Keratinocyte (primary cell): Measurements from ENCODE around the gene SLC1A3. TPM values are rescaled to one million over a fixed set of nuclear protein-coding genes. Genes with fewer than 3 reads are reported as not detected.

Experiments
- DNase-seq: peaks from one replicate; pipeline ENCODE4 v3.0.0-alpha.2; 2011; ENCODE audit warnings: low read depth, missing footprints, low spot score
- FAIRE-seq: peaks from 2 replicates; lab custom pipeline; 2011; peaks lifted over from hg19 to GRCh38; lab: Jason Lieb, UNC
- H2AFZ ChIP-seq: 2 replicates; pipeline ENCODE4 v1.6.0; 2012; ENCODE audit warnings: low read length, control low read depth, inconsistent platforms; ENCODE audit not compliant: control insufficient read depth
- H3K27ac ChIP-seq: 2 replicates; pipeline ENCODE4 v1.5.1; 2011; ENCODE audit warnings: low read length; ENCODE audit not compliant: control insufficient read depth, insufficient read depth
- H3K27me3 ChIP-seq: 3 replicates; pipeline ENCODE4 v1.6.0; 2011; ENCODE audit warnings: low read length; ENCODE audit not compliant: control insufficient read depth, insufficient read depth; ENCODE audit errors: extremely low read depth
- H3K36me3 ChIP-seq, 2 experiments: 2 replicates in 1 of 2; 3 replicates in 1 of 2; pipeline ENCODE4 v1.5.1; 2011; ENCODE audit warnings: low read length in 2 of 2, mild to moderate bottlenecking in 1 of 2; ENCODE audit not compliant: control insufficient read depth in 2 of 2, insufficient read depth in 2 of 2; ENCODE audit errors: extremely low read depth in 1 of 2
- H3K4me1 ChIP-seq: 3 replicates; pipeline ENCODE4 v1.5.1; 2011; ENCODE audit warnings: low read length; ENCODE audit not compliant: control insufficient read depth, insufficient read depth; ENCODE audit errors: extremely low read depth
- H3K4me2 ChIP-seq: 3 replicates; pipeline ENCODE4 v1.6.0; 2011; ENCODE audit warnings: low read depth, low read length; ENCODE audit not compliant: control insufficient read depth, insufficient read depth; ENCODE audit errors: extremely low read depth
- H3K4me3 ChIP-seq, 3 experiments: fragments of 200-600 bp in 1 of 3; sonication (generic) in 1 of 3; 2 replicates in 2 of 3; 3 replicates in 1 of 3; pipeline ENCODE4 v1.5.1; 2011 to 2016; ENCODE audit warnings: low read length in 3 of 3, mild to moderate bottlenecking in 3 of 3, control low read depth in 2 of 3, inconsistent platforms in 1 of 3, low read depth in 1 of 3, mixed read lengths in 1 of 3, mixed run types in 1 of 3, moderate library complexity in 1 of 3; ENCODE audit not compliant: control insufficient read depth in 2 of 3, insufficient read depth in 2 of 3; ENCODE audit errors: extremely low read depth in 1 of 3
- H3K79me2 ChIP-seq: 2 replicates; pipeline ENCODE4 v1.6.0; 2012; ENCODE audit warnings: low read length; ENCODE audit not compliant: control insufficient read depth, insufficient read depth
- H3K9ac ChIP-seq: 3 replicates; pipeline ENCODE4 v1.6.0; 2011; ENCODE audit warnings: low read length; ENCODE audit not compliant: control insufficient read depth, insufficient read depth; ENCODE audit errors: extremely low read depth
- H3K9me1 ChIP-seq: 3 replicates; pipeline ENCODE4 v1.6.0; 2011; ENCODE audit warnings: low read length; ENCODE audit not compliant: control insufficient read depth, insufficient read depth; ENCODE audit errors: extremely low read depth
- H3K9me3 ChIP-seq: 2 replicates; pipeline ENCODE4 v1.5.1; 2012; ENCODE audit warnings: low read depth, low read length; ENCODE audit not compliant: control insufficient read depth
- H4K20me1 ChIP-seq: 3 replicates; pipeline ENCODE4 v1.6.0; 2011; ENCODE audit warnings: low read length; ENCODE audit not compliant: control insufficient read depth, insufficient read depth; ENCODE audit errors: extremely low read depth
- CTCF ChIP-seq, 3 experiments: IDR thresholded peaks in 1 of 3; conservative IDR thresholded peaks in 1 of 3; optimal IDR thresholded peaks in 1 of 3; 2 replicates in 2 of 3; 3 replicates in 1 of 3; pipeline versions ENCODE3 to v1.5.1; 2011; ENCODE audit warnings: low read length in 3 of 3, mild to moderate bottlenecking in 3 of 3, moderate library complexity in 2 of 3, control low read depth in 1 of 3, inconsistent platforms in 1 of 3; ENCODE audit not compliant: insufficient read depth in 2 of 3; ENCODE audit errors: extremely low read depth in 1 of 3
- EZH2 ChIP-seq: IDR thresholded peaks from one replicate; pipeline ENCODE4 v1.6.1; 2012; ENCODE audit warnings: inconsistent platforms, mild to moderate bottlenecking, low read length, moderate library complexity
- dilution Hi-C: fragments of 300-500 bp; cut with MboI; formaldehyde crosslinking; loops from one replicate; pipeline ENCODE4 v1.7.0; 2020; ENCODE audit warnings: low sequenced_read_pairs; ENCODE audit not compliant: extremely low pct_ligation_motif_present
- polyA plus RNA-seq, 5 experiments: library from polyadenylated mRNA; depleted of rRNA in 3 of 5; stranded (reverse) in 3 of 5; stranded (forward) in 1 of 5; unstranded in 1 of 5; fragments of >200 nt; gene quantifications; 1 replicate in 1 of 5; 2 replicates in 3 of 5; 3 replicates in 1 of 5; pipeline versions ENCODE4 v1.2.1 to v1.2.3, GENCODE V29; 2011 to 2012; ENCODE audit warnings: missing spikeins in 2 of 5, low read depth in 1 of 5, low replicate concordance in 1 of 5

Gene SLC1A3
- polyA plus RNA-seq, 1 donor (not counting 4 experiments of a cell fraction or from before 2014, with no cell fraction given): 22.2 TPM

GRCh38 chr5:36596247-36596646 is 10.2 kb upstream of the SLC1A3 start:
- DNase-seq: no peak
- Histone ChIP-seq H3K4me1 (peaks cover 11% of the 10 kb centered on the region), H3K9me3 (no peaks in the 10 kb centered on the region), H3K9me1 (no peaks in the 10 kb centered on the region), H2AFZ (no peak overlapping the region), H3K4me2 (no peak overlapping the region), H3K27ac (no peak overlapping the region), H3K27me3 (no peaks in the 10 kb centered on the region), H3K79me2 (no peaks in the 10 kb centered on the region), H3K4me3 (no peak overlapping the region), H3K9ac (no peak overlapping the region), H4K20me1 (no peaks in the 10 kb centered on the region), H3K36me3 (no peaks in the 10 kb centered on the region)
- dilution Hi-C loops: no loop called here
- TF ChIP-seq EZH2: no peak
- no peak for TF ChIP-seq CTCF (optimal IDR thresholded peaks at IDR 0.05 in 1 of 3, IDR thresholded peaks at IDR 0.05 in 1 of 3, conservative IDR thresholded peaks at IDR 0.05 in 1 of 3; ENCODE audit: extremely low read depth in 1 of 3, insufficient read depth in 2 of 3, low read length in 3 of 3)
- no peak for FAIRE-seq

- dilution Hi-C loops: no loop called here
- peaks cover 11% of the 10 kb centered on the region for H3K4me1 ChIP-seq
- H3K27me3 ChIP-seq: no peaks in the 10 kb centered on the region
- no peaks in the 10 kb centered on the region for H3K9me1 ChIP-seq
- no peaks in the 10 kb centered on the region for H3K36me3 ChIP-seq
- DNase-seq: no peak
- no peak for TF ChIP-seq CTCF (optimal IDR thresholded peaks at IDR 0.05 in 1 of 3, IDR thresholded peaks at IDR 0.05 in 1 of 3, conservative IDR thresholded peaks at IDR 0.05 in 1 of 3; ENCODE audit: extremely low read depth in 1 of 3, insufficient read depth in 2 of 3, low read length in 3 of 3)
- TF ChIP-seq EZH2: no peak
- no peak overlapping the region for H2AFZ ChIP-seq
- no peak overlapping the region for H3K4me3 ChIP-seq
- no peak for FAIRE-seq
- no peak overlapping the region for H3K27ac ChIP-seq
- H3K79me2 ChIP-seq: no peaks in the 10 kb centered on the region
- H3K9ac ChIP-seq: no peak overlapping the region
- no peaks in the 10 kb centered on the region for H3K9me3 ChIP-seq
- H3K4me2 ChIP-seq: no peak overlapping the region
- no peaks in the 10 kb centered on the region for H4K20me1 ChIP-seq
Measured at GRCh38 chr5:36596756-36597155, 9.7 kb upstream of the SLC1A3 start.
